OCI-LY3 (cell line): ENCODE measurements around the gene GPR146.

Source experiments
- EZH2phosphoT487 ChIP-seq: fragments of 200-600 bp; shearing (Covaris generic); IDR thresholded peaks from 2 replicates; pipeline ENCODE4 v1.6.1; 2018; ENCODE audit warnings: antibody characterized with exemption, mixed run types, low read depth
- TF ChIP-seq, protein P1 (sequence below): fragments of 200-600, 300-600 bp; sonication (generic); IDR thresholded peaks from 2 replicates; pipeline ENCODE4 v1.5.1; 2014; ENCODE audit warnings: antibody characterized with exemption, low read length, low read depth

DNA sequence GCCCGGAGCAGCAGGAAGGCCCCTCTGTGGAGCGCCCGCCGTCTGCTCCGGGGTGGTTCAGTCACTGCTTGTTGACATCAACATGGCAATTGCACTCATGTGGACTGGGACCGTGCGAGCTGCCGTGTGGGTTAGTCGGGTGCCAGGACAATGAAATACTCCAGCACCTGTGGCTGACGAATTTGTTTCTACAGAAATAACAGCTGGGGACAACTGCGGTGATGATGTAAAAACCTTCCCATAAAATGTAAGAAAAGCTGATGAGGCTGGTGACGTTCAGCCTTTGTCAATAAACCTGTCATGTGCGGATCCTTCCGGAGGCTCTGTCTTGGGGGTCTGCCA lies 49.1 kb downstream of the GPR146 start:
- TF ChIP-seq, protein P1, sequence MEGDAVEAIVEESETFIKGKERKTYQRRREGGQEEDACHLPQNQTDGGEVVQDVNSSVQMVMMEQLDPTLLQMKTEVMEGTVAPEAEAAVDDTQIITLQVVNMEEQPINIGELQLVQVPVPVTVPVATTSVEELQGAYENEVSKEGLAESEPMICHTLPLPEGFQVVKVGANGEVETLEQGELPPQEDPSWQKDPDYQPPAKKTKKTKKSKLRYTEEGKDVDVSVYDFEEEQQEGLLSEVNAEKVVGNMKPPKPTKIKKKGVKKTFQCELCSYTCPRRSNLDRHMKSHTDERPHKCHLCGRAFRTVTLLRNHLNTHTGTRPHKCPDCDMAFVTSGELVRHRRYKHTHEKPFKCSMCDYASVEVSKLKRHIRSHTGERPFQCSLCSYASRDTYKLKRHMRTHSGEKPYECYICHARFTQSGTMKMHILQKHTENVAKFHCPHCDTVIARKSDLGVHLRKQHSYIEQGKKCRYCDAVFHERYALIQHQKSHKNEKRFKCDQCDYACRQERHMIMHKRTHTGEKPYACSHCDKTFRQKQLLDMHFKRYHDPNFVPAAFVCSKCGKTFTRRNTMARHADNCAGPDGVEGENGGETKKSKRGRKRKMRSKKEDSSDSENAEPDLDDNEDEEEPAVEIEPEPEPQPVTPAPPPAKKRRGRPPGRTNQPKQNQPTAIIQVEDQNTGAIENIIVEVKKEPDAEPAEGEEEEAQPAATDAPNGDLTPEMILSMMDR, result no peak
- TF ChIP-seq EZH2phosphoT487, result no peak
